ENCODE results near the gene SMYD1.
"Not testable (repeated sequence)": the region's sequence is repeated elsewhere in the genome, so short reads cannot be mapped to it uniquely, and the experiment has no call there.

SMYD1 gene

DNA sequence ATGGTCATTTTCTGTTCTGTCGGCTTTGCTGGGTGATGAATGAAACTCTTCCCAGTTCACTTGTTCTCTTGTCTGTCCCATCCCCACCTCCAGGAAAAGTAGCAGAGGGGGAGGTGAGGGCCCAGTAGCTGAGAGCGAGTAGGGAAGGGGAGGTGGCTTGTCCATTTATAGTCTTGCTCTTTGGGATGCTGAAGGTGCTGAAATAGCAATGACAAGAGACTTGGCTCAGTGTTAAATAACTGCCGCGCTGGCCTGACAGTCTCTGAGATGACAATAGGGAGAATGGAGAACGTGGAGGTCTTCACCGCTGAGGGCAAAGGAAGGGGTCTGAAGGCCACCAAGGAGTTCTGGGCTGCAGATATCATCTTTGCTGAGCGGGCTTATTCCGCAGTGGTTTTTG lies at the start of gene SMYD1:
SMYD1 (plus strand) TSS at position 228 of the 400 bp plus-strand sequence; CDS start at position 268, 40 bp downstream.
- no peak for DNase-seq (ENCODE audit: low read depth in 2 of 2)

GRCh38 chr2:88018077-88018805 lies 49.4 kb upstream of the SMYD1 start:
- not testable (repeated sequence) for DNase-seq (ENCODE audit: low read depth in 2 of 2)

- DNase-seq (ENCODE audit: low read depth in 2 of 2) = no peak
Observed at GRCh38 chr2:88018909-88019308, 48.7 kb upstream of the SMYD1 start.

DNA sequence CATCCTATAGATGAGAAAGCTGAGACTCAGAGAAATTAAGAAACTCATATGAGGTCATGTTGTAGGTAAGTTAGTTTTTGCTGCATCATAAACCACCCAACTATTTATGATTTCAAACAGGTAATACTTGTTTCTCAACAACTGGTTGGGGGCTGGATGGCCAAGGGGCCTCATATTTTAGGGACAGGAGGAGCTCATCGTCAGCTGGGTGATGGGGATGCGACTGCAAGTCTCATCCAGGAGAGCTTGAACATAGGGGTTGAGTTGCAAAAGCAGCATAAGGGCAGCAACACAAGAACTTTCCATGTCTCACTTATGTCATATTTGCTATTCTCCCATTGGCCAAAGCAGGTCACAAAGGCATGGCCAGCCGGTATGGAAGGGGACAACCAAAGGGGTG lies 47.6 kb upstream of the SMYD1 start:
- no peak for DNase-seq (ENCODE audit: low read depth in 2 of 2)

DNA sequence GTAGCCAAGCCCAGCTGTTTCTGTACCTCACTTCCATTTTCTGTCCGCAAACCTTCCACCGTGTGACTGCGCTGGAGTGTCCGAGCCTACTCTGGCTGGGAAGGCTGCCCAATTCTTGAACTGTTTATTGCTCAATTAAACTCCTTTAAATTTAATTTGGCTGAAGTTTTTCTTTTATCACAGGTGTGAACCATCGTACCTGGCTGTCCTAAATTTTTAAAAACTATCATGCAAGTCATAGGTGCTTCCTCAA lies 45.0 kb upstream of the SMYD1 start:
- no peak for DNase-seq (ENCODE audit: low read depth in 2 of 2)

DNA sequence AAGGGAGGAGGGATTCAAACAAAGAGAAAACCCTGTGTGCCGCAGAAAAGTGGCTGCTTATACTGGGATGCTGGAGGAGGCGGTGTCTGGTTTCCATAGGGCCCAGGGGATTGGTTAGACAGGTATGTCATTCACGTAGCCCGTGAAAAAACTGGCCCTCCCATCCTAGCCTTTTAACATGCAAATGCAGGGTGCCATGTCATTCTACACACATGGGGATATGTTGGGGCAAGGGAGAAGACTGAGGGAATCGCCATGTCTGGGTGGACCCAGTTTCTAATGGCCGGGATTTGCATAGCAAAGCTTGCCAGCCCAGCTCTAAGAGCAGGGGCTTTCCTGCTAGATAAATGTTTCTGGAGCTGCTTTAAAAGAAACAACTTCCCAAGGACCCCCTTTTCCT lies 43.1 kb upstream of the SMYD1 start:
- DNase-seq (ENCODE audit: low read depth in 2 of 2) = no peak

- no peak for DNase-seq (ENCODE audit: low read depth in 2 of 2)
Observed at GRCh38 chr2:88027697-88028389, 39.8 kb upstream of the SMYD1 start.

DNA sequence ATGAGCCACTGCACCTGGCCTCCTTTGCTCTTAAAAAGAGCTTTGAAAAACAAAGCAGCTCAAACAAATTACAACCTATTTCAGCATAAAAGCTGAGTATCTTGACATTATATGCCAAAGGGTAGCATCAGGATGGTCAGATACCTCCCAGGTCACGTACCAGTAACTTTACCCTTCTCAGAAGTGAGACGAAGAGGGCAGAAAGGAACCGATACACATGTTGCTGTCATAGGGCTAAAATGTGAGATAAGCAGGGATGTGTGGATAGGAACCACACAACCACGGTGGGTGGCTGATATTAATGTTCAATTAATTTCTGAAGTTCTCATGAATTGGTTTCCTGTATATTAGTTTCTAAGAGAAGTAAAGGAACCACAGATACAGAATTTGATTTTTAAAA lies 38.7 kb upstream of the SMYD1 start:
- no peak for DNase-seq (ENCODE audit: low read depth in 2 of 2)

GRCh38 chr2:88032070-88032702 lies 35.4 kb upstream of the SMYD1 start:
- no peak for DNase-seq (ENCODE audit: low read depth in 2 of 2)

DNA sequence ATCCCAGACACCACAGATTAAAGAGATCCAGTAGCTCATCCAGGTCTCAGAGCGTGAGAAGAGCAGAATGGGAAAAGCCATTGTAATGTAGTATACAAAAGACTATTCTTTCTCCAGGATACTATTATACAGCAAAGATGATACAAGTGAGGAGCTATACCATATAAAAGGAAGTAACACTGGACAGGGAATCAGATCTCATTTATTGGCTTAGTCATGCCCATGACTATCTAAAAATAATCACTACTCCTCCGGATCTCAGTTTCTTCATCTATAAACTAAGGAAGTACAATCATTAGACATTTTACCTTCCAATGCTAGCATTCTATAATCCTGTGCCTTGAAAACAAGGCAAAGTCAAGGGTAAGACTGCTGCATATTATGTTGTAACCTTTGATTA lies 31.4 kb upstream of the SMYD1 start:
- no peak for DNase-seq (ENCODE audit: low read depth in 2 of 2)

GRCh38 chr2:88036606-88037005 lies 31.0 kb upstream of the SMYD1 start:
- no peak for DNase-seq (ENCODE audit: low read depth in 2 of 2)

DNA sequence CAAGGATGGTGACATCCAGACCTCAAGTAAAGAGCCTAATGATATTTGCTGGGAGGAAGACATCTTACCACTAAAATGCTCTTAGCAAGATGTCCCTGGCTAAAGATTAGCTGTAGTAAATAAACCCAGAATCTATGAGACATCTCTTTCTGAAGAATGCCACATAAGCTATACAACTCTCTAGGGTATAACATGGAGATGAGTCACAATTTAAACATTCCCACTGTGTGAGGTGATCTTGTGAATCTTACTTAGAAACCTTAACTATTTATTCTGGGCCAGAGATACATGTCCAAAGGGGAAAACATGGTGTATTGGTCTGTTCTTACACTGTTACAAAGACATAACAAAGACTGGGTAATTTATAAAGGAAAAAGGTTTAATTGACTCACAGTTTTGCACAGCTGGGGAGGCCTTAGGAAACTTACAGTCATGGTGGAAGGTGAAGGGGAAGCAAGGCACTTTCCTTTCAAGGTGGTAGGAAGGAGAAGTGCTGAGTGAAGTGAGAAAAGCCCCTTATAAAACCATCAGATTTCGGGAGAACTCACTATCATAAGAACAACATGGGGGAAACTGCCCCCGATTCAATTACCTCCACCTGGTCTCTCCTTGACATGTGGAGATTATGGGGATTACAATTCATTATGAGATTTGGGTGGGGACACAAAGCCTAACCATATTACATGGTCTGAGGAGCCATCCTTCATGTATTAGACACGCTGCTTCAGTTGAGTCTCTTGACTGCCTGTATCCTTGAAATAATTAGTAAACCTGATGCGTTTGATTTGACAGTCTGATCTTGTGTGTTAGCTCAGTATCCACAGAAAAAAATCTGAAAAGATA lies 29.1 kb upstream of the SMYD1 start:
- no peak for DNase-seq (ENCODE audit: low read depth in 2 of 2)

DNA sequence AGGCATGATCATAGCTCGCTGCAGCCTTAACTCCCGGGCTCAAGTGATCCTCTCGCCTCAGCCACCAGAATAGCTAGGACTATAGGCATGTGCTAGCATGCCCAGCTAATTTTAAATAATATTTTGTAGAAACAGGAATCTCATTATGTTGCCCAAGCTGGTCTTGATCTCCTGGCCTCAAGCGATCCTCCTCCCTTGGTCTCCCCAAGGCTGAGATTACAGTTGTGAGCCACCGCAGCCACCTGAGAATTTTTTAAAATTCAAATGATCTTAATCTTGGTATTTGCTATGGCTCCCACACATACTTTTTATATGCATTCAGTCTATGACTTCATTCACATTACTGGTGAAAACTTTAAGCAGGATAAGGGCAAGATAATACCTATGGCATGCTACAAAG lies 25.1 kb upstream of the SMYD1 start:
- no peak for DNase-seq (ENCODE audit: low read depth in 2 of 2)

GRCh38 chr2:88045561-88045960 lies 22.1 kb upstream of the SMYD1 start:
- DNase-seq (ENCODE audit: low read depth in 2 of 2) = not testable (repeated sequence)

- DNase-seq (ENCODE audit: low read depth in 2 of 2) = no peak
Observed at GRCh38 chr2:88048541-88048940, 19.1 kb upstream of the SMYD1 start.

- DNase-seq (ENCODE audit: low read depth in 2 of 2) = no peak
Observed at GRCh38 chr2:88049622-88050021, 18.0 kb upstream of the SMYD1 start.

DNA sequence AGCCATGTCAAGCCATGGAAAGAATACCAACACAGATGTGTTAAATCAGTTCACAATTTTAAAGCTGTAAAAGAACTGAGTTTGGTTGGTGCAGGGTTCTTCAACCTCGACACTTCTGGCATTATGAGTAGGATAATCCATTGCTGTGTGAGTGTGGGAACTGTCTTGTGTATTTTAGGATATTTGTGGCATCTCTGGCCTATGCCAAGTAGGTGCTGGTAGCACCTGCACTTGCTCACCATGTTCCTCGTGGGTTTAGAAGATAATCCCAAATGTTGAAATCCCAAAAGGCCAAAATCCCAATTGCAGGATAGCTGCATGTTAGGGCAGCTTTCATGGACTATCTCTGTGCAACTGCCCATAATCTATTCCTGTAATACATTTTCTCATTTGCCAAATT lies 15.8 kb upstream of the SMYD1 start:
- no peak for DNase-seq (ENCODE audit: low read depth in 2 of 2)

DNA sequence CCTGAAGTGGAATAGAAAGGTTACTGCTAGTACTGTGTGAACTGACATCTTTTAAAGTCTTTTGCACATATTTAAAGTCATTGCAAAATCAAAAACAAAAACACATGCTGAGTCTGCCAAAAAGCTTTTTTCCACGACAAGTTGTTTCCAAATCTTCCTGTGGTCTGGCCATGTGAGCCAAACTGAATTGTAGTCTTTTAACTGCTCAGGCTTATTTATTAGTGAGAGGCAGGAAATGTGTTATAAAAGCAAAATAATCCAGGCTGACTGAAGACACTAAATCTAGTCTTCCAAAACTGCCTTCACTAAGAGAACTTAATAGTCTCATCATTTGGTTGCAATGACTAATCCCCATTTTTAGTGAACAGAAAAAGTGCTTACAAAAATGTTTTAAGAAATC lies 14.3 kb upstream of the SMYD1 start:
- no peak for DNase-seq (ENCODE audit: low read depth in 2 of 2)

DNA sequence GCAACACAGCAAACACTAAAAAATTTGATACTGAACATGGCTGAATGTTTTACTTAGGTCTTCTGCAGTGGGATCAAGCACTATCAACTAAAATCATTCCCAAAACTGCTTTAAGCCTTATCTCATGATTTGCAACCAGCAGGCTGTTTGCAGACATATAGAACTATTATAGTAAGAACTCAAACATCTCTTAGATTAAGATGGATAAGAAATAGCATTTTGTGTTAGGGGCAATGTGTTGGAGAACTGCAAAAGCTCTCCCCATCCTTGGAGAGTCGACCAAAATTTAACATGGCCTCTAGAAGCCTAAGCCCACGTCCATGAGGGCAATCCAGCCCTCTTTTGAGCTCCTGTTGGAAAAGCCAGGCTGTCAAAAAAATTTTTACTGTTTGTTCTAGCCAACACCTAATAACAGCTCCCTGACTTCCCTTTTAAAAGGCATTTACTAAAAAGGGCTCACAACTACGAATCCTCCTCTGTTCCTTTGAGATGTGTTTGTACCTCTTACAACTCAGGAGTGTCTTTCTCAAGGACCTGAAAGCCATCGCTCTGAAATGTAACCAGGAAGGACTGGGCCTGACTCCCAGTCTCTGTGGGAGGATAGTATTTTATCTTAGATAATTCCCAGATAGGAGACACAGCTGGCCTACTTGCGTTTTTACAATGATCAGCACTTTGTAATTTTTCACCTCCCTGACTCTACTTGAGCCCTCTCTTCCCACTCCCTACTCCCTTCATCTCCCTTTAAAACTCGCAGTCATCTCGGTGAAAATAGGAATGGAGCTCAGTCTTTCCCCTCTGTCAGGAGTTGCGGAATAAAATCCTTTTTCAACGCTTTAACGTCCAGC lies 13.5 kb upstream of the SMYD1 start:
- no peak for DNase-seq (ENCODE audit: low read depth in 2 of 2)

DNA sequence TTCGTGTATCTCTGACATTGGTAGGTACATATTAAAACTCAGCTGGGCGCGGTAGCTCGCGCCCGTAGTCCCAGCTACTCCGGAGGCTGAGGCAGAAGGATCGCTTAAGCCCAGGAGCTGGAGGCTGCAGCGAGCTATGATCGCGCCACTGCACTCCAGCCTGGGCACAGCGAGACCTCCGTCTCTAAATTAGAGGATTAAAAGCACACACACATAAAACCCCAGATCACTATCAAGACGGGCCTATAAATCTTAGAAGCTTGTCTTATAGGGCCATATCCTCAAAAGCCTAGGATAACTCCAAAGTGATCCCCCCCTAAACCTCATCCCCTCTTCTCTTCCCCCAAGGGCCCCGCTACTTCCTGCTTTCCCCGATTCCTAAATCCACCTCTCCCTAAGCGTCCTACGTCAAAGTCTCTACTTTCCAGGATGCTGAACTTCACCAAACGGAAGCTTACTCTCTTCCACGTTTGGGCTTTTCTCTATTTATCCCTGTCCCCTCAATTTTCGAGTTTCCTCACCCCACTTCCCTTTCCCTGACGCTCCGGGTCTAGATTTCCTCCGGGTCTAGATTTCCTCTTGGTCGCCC lies 12.7 kb upstream of the SMYD1 start:
- no peak for DNase-seq (ENCODE audit: low read depth in 2 of 2)

Measured in stimulated activated CD8-positive, alpha-beta memory T cell treated with anti-CD3 and anti-CD28 coated beads, Interleukin-2, amount 100 ng/mL, for 48 hours (primary cell).